Left ventricle myocardium inferior (tissue), 1 donor: Measurements from ENCODE around the gene ZNF746. TPM values are rescaled to one million over a fixed set of nuclear protein-coding genes. Genes with fewer than 3 reads are reported as not detected.

ENCODE experiments used
- DNase-seq: peaks from one replicate; pipeline ENCODE4 v3.0.0-alpha.2; 2020
- H3K27ac ChIP-seq: fragments of 200-600 bp; replicated peaks from 2 replicates; pipeline ENCODE4 v1.8.0; 2021
- H3K27me3 ChIP-seq: fragments of 200-600 bp; 2 replicates; pipeline ENCODE4 v1.8.0; 2021; ENCODE audit warnings: low read depth
- H3K36me3 ChIP-seq: fragments of 200-600 bp; 2 replicates; pipeline ENCODE4 v1.8.0; 2021
- H3K4me1 ChIP-seq: fragments of 200-600 bp; 2 replicates; pipeline ENCODE4 v1.8.0; 2021
- H3K4me3 ChIP-seq: fragments of 200-600 bp; 2 replicates; pipeline ENCODE4 v1.8.0; 2021; ENCODE audit warnings: mild to moderate bottlenecking, moderate library complexity
- H3K9me3 ChIP-seq: fragments of 200-600 bp; replicated peaks from 2 replicates; pipeline ENCODE4 v1.8.0; 2021
- CTCF ChIP-seq: fragments of 200-600 bp; IDR thresholded peaks from 2 replicates; pipeline ENCODE4 v1.8.0; 2021; ENCODE audit warnings: antibody characterized with exemption, mild to moderate bottlenecking, borderline replicate concordance
- intact Hi-C: fragments of 100-400 bp; cut with micrococcal nuclease; formaldehyde crosslinking; loops from one replicate; pipeline ENCODE4 v1.11.0; 2022
- long read RNA-seq: library from polyadenylated mRNA; unstranded; transcript quantifications from one replicate; pipeline ENCODE4 v2.0.0, GENCODE V29; 2021
- total RNA-seq: library from RNA; stranded (reverse); fragmentation: NEBNext Ultra II Directional; extraction: Animal tissue kit (Norgen Biotek cat#: 25700); gene quantifications from one replicate; pipeline ENCODE4 v1.2.1, GENCODE V29; 2021
- donor health status: DM: no; HTN: yes; CAD: no; lungs with severe emphysema.

The ZNF746 gene
- 7.4 TPM for total RNA-seq
- long read RNA-seq, transcript ZNF746-205 (7 exons, 3,949 nt), result minor isoform, 5 of 32 reads
- long read RNA-seq, transcript ZNF746-202 (7 exons, 3,797 nt), result major isoform, 7 of 32 reads
- long read RNA-seq, partial matches to known transcripts, result 3 of 32 reads
- long read RNA-seq, other reads (novel, unspliced or antisense), result 15 of 32 reads

GRCh38 chr7:149497467-149498261 is at the start of gene ZNF746:
ZNF746 (minus strand) TSS chr7:149497809; CDS start chr7:149497536, 273 bp downstream.
- Histone ChIP-seq H3K9me3 (no peaks in the 10 kb centered on the region), H3K27ac (peak within 1 kb of the TSS; percentile 89), H3K4me3 (peak within 1 kb of the TSS; percentile 83), H3K36me3 (peaks cover 14% of the 10 kb centered on the region), H3K4me1 (peaks cover 33% of the 10 kb centered on the region), H3K27me3 (no peaks in the 10 kb centered on the region)
- TF ChIP-seq CTCF, result peak; percentile 73
- peak; percentile 86 for DNase-seq
- intact Hi-C loops, result loop anchor here (5.0 kb wide), 1 partner anchor 75 kb away; no protein-coding TSS in a partner anchor

GRCh38 chr7:149547126-149547525 is 49.5 kb upstream of the ZNF746 start:
- Histone ChIP-seq H3K4me1 (no peaks in the 10 kb centered on the region), H3K9me3 (no peaks in the 10 kb centered on the region), H3K36me3 (peaks cover 51% of the 10 kb centered on the region), H3K4me3 (no peak overlapping the region), H3K27ac (no peak overlapping the region), H3K27me3 (no peaks in the 10 kb centered on the region)
- TF ChIP-seq CTCF, result no peak
- intact Hi-C loops, result no loop called here
- no peak for DNase-seq

- Histone ChIP-seq H3K9me3 (peaks cover 6% of the 10 kb centered on the region), H3K36me3 (peaks cover 44% of the 10 kb centered on the region), H3K27me3 (no peaks in the 10 kb centered on the region), H3K4me1 (no peaks in the 10 kb centered on the region), H3K27ac (no peak overlapping the region), H3K4me3 (no peak overlapping the region)
- intact Hi-C loops, result no loop called here
- no peak for TF ChIP-seq CTCF
- DNase-seq, result no peak
Observed at GRCh38 chr7:149546331-149546730, 48.7 kb upstream of the ZNF746 start.

- H3K9me3 ChIP-seq, result peaks cover 17% of the 10 kb centered on the region
- H3K27ac ChIP-seq, result no peak overlapping the region
- H3K4me3 ChIP-seq, result no peak overlapping the region
- H3K4me1 ChIP-seq, result no peaks in the 10 kb centered on the region
- no peaks in the 10 kb centered on the region for H3K27me3 ChIP-seq
- H3K36me3 ChIP-seq, result peaks cover 24% of the 10 kb centered on the region
- DNase-seq, result no peak
- intact Hi-C loops, result no loop called here
- no peak for TF ChIP-seq CTCF
Observed at GRCh38 chr7:149544028-149544427, 46.4 kb upstream of the ZNF746 start.

- intact Hi-C loops, result no loop called here
- TF ChIP-seq CTCF, result no peak
- H3K36me3 ChIP-seq, result no peaks in the 10 kb centered on the region
- H3K9me3 ChIP-seq, result peaks cover 65% of the 10 kb centered on the region
- H3K27me3 ChIP-seq, result no peaks in the 10 kb centered on the region
- no peak overlapping the region for H3K4me3 ChIP-seq
- no peaks in the 10 kb centered on the region for H3K4me1 ChIP-seq
- no peak overlapping the region for H3K27ac ChIP-seq
- no peak for DNase-seq
Observed at GRCh38 chr7:149532654-149533053, 35.0 kb upstream of the ZNF746 start.
